Measurements from ENCODE around the gene ZNF652. TPM values are rescaled to one million over a fixed set of nuclear protein-coding genes. Genes with fewer than 3 reads are reported as not detected.

The ZNF652 gene
- total RNA-seq, 1 donor from 2014 or later = 52.7 TPM

- no peak for DNase-seq (ENCODE audit: low spot score, unreplicated experiment)
- H3K4me3 Mint-ChIP-seq (ENCODE audit: low read depth) = peak overlapping the region; percentile 79
- no peaks in the 10 kb centered on the region for H3K27me3 Mint-ChIP-seq
- no peaks in the 10 kb centered on the region for H3K9me3 Mint-ChIP-seq (ENCODE audit: low read depth)
- H3K27ac Mint-ChIP-seq = peak overlapping the region; percentile 91
- TF ChIP-seq CTCF (IDR thresholded peaks at IDR 0.05; ENCODE audit: unreplicated experiment) = no peak
- H3K36me3 Mint-ChIP-seq (ENCODE audit: insufficient read depth) = no peaks in the 10 kb centered on the region
- peaks cover 35% of the 10 kb centered on the region for H3K4me1 Mint-ChIP-seq (ENCODE audit: low read depth)
Observed at GRCh38 chr17:49362723-49363117, 670 bp upstream of the ZNF652 start.

- peak overlapping the region; percentile 88 for H3K4me3 Mint-ChIP-seq (ENCODE audit: low read depth)
- no peaks in the 10 kb centered on the region for H3K9me3 Mint-ChIP-seq (ENCODE audit: low read depth)
- peaks cover 1% of the 10 kb centered on the region for H3K36me3 Mint-ChIP-seq (ENCODE audit: insufficient read depth)
- peaks cover 40% of the 10 kb centered on the region for H3K4me1 Mint-ChIP-seq (ENCODE audit: low read depth)
- no peaks in the 10 kb centered on the region for H3K27me3 Mint-ChIP-seq
- peak overlapping the region; percentile 97 for H3K27ac Mint-ChIP-seq
- peak; percentile 38 for DNase-seq (ENCODE audit: low spot score, unreplicated experiment)
- TF ChIP-seq CTCF (IDR thresholded peaks at IDR 0.05; ENCODE audit: unreplicated experiment) = no peak
Observed at GRCh38 chr17:49361129-49361901, 735 bp downstream of the ZNF652 start.

GRCh38 chr17:49360796-49361128, 1.3 kb downstream of the ZNF652 start:
- H3K4me3 Mint-ChIP-seq (ENCODE audit: low read depth) = peak overlapping the region; percentile 88
- no peak for DNase-seq (ENCODE audit: low spot score, unreplicated experiment)
- H3K36me3 Mint-ChIP-seq (ENCODE audit: insufficient read depth) = peaks cover 2% of the 10 kb centered on the region
- H3K4me1 Mint-ChIP-seq (ENCODE audit: low read depth) = peaks cover 41% of the 10 kb centered on the region
- peak overlapping the region; percentile 97 for H3K27ac Mint-ChIP-seq
- H3K9me3 Mint-ChIP-seq (ENCODE audit: low read depth) = no peaks in the 10 kb centered on the region
- TF ChIP-seq CTCF (IDR thresholded peaks at IDR 0.05; ENCODE audit: unreplicated experiment) = no peak
- H3K27me3 Mint-ChIP-seq = no peaks in the 10 kb centered on the region

- Mint-ChIP-seq H3K27me3 (no peaks in the 10 kb centered on the region), H3K27ac (peak overlapping the region; percentile 97), H3K9me3 (ENCODE audit: low read depth) (no peaks in the 10 kb centered on the region), H3K4me3 (ENCODE audit: low read depth) (peak overlapping the region; percentile 88), H3K4me1 (ENCODE audit: low read depth) (peaks cover 41% of the 10 kb centered on the region), H3K36me3 (ENCODE audit: insufficient read depth) (peaks cover 2% of the 10 kb centered on the region)
- no peak for DNase-seq (ENCODE audit: low spot score, unreplicated experiment)
- no peak for TF ChIP-seq CTCF (IDR thresholded peaks at IDR 0.05; ENCODE audit: unreplicated experiment)
Observed at GRCh38 chr17:49359990-49360795, 1.9 kb downstream of the ZNF652 start.

- peaks cover 2% of the 10 kb centered on the region for H3K36me3 Mint-ChIP-seq (ENCODE audit: insufficient read depth)
- DNase-seq (ENCODE audit: low spot score, unreplicated experiment) = no peak
- H3K4me1 Mint-ChIP-seq (ENCODE audit: low read depth) = peaks cover 41% of the 10 kb centered on the region
- H3K27ac Mint-ChIP-seq = no peak overlapping the region
- no peaks in the 10 kb centered on the region for H3K27me3 Mint-ChIP-seq
- no peaks in the 10 kb centered on the region for H3K9me3 Mint-ChIP-seq (ENCODE audit: low read depth)
- H3K4me3 Mint-ChIP-seq (ENCODE audit: low read depth) = no peak overlapping the region
- TF ChIP-seq CTCF (IDR thresholded peaks at IDR 0.05; ENCODE audit: unreplicated experiment) = no peak
Observed at GRCh38 chr17:49358641-49359247, 3.3 kb downstream of the ZNF652 start.
